GM06990 (cell line): ENCODE data around the gene SEC16B.

Experiments used
- DNase-seq: peaks from one replicate; pipeline ENCODE4 v3.0.0-alpha.2; 2011; ENCODE audit not compliant: insufficient read length; ENCODE audit errors: extremely low read depth
- H3K27me3 ChIP-seq: replicated peaks from 2 replicates; pipeline ENCODE4 v1.6.0; 2011; ENCODE audit warnings: low read length; ENCODE audit not compliant: control insufficient read depth, insufficient read depth
- H3K36me3 ChIP-seq: 2 replicates; pipeline ENCODE4 v1.5.1; 2011; ENCODE audit warnings: low read length; ENCODE audit not compliant: control insufficient read depth, insufficient read depth
- H3K4me3 ChIP-seq: replicated peaks from 2 replicates; pipeline ENCODE4 v1.5.1; 2011; ENCODE audit warnings: low read depth, mild to moderate bottlenecking, control low read depth, low read length
- TF ChIP-seq, protein P1 (sequence below): IDR thresholded peaks from 2 replicates; pipeline ENCODE4 v1.5.1; 2011; ENCODE audit warnings: low read length, control low read depth, mild to moderate bottlenecking, inconsistent platforms; ENCODE audit not compliant: insufficient read depth, poor library complexity, severe bottlenecking

Gene SEC16B

DNA sequence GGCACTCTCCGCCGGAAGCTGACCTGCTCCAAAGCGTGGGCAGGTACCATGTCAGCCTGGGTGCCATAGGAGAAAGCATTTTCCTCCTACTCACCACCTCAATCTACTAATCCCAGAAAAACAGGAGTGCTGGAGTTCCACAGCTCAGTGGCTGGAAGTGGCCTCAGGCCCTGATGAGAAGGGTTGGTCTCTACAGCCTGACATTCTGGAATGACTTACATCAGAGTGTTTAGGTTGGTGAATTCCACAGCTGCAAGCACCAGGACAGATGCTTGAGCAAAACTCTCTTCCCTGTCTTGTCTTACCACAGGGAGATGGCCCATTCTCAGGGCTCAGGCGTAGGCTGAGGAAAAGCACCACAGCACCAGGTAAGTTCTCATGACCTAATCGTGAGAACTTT is 5.5 kb downstream of the SEC16B start:
- H3K27me3 ChIP-seq = no peaks in the 10 kb centered on the region
- TF ChIP-seq, protein P1, sequence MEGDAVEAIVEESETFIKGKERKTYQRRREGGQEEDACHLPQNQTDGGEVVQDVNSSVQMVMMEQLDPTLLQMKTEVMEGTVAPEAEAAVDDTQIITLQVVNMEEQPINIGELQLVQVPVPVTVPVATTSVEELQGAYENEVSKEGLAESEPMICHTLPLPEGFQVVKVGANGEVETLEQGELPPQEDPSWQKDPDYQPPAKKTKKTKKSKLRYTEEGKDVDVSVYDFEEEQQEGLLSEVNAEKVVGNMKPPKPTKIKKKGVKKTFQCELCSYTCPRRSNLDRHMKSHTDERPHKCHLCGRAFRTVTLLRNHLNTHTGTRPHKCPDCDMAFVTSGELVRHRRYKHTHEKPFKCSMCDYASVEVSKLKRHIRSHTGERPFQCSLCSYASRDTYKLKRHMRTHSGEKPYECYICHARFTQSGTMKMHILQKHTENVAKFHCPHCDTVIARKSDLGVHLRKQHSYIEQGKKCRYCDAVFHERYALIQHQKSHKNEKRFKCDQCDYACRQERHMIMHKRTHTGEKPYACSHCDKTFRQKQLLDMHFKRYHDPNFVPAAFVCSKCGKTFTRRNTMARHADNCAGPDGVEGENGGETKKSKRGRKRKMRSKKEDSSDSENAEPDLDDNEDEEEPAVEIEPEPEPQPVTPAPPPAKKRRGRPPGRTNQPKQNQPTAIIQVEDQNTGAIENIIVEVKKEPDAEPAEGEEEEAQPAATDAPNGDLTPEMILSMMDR = no peak
- H3K36me3 ChIP-seq = no peaks in the 10 kb centered on the region
- DNase-seq = no peak
- no peak overlapping the region for H3K4me3 ChIP-seq

DNA sequence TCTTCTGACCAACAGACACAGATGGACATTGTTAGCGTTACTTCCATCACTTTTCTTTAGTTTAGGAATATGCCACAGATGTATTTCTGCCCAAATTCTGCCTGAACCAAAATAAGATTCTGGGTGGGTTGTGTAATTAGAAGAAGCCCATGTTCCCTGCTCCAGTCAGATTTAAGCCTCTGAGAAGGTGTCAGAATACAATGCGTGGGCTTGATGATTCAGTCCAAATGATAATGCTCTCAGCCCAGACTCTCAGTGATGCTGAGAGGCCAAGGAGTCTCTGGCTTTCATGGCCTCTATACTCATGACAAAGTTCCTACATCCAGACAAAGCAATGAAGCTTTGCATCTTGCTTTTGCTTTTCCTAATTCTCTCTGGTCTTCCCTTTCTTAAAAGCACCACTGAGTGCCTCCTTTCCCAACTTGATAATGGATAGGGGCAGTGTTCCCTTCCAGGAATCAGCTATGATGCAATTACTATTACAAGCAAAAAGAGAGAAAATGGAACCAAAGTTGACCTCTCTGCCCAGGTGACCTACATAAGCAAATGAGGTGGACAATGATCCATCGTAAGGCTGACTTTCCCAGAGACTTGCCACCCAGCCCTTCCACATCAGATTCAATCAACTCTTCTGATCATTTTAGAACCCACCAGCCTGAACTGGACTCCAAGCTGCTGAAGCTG is 8.8 kb downstream of the SEC16B start:
- TF ChIP-seq, protein P1 = no peak
- DNase-seq = no peak

DNA sequence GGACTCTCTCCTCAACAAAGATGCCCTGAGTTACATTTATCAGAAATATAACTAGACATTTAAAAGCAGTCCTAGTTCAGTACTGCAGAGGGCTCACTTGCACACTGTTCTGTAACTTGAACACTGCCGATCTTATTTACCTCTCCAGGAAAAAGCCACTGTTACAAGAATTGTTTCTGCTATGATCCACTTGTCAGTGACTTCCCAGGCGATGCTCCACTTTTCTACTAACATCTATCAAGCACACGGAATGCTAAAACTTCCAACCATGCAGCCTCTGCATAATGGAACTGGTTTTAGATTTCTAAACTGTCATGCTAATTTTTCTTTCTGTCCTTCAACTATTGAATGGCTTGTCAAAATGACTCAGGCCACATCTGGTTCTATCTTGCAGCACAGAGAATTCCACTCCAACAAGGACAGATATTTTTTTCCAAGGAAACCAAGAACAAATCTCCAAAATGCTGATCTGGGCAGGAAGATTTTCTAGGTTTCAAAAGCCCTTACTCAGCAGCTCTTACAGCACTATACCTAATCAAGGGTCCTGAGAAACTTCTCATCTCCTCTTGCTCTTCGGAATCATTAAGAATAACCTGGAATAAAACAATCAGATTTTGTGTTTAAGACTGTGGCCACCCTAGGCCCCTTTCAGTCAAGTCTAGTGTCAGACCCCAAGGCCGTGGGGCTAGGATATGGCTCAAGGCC is 9.9 kb downstream of the SEC16B start:
- DNase-seq = no peak
- TF ChIP-seq, protein P1 = peak; percentile 26
- H3K4me3 ChIP-seq = no peak overlapping the region
- H3K27me3 ChIP-seq = no peaks in the 10 kb centered on the region
- H3K36me3 ChIP-seq = no peaks in the 10 kb centered on the region

More for the DNA sequence above, 8.8 kb downstream of the SEC16B start:
- Histone ChIP-seq H3K4me3 (no peak overlapping the region), H3K36me3 (no peaks in the 10 kb centered on the region), H3K27me3 (no peaks in the 10 kb centered on the region)

DNA sequence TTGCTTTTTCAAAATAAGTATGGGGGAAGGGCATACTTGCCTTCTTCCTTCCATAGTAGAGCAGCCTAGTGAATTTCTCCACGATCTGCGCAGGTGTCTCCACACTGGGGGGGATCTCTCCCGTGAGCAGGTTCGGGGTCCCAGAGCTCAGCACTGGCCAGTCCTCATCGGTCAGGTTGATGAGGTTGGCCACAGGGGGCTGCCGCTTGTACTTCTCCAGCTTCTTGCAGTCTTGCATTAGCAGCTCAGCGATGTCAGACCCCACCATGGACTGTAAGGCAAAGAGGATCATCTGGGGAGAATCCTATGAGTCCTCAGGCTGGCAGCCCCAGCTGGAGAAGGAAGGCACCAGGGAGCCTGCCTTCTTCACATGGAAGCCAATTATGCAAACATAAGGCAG is 11.8 kb downstream of the SEC16B start:
- H3K27me3 ChIP-seq = no peaks in the 10 kb centered on the region
- TF ChIP-seq, protein P1 = no peak
- H3K36me3 ChIP-seq = no peaks in the 10 kb centered on the region
- DNase-seq = no peak
- no peak overlapping the region for H3K4me3 ChIP-seq

DNA sequence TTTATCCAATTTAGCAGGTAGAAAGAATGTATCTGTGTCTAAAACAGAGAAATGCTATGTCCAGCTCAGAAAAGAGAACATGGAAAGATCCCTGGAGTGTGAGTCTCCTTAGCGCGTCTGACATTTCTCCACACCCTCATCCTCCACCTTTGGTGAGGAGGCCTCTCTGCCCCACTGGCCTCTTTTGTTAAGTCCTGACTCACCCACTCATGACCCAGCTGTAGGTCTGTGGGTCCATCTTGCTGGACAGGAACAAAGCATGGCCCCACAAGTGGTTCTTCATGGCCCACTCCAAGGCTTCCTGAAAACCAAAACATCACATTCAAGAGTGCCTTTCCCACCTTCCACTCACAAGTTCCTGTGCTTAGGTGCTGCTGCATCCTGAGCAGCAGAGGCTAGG is 15.8 kb downstream of the SEC16B start:
- Histone ChIP-seq H3K4me3 (no peak overlapping the region), H3K36me3 (no peaks in the 10 kb centered on the region), H3K27me3 (no peaks in the 10 kb centered on the region)
- no peak for DNase-seq
- TF ChIP-seq, protein P1 = no peak
